Measurements from ENCODE around the gene THAP7.
"Not testable (repeated sequence)": the region's sequence is repeated elsewhere in the genome, so short reads cannot be mapped to it uniquely, and the experiment has no call there.

Gene THAP7

GRCh38 chr22:21012446-21013407, 10.8 kb upstream of the THAP7 start:
- no peak for DNase-seq (ENCODE audit: low spot score)

GRCh38 chr22:21010426-21011113, 8.7 kb upstream of the THAP7 start:
- DNase-seq (ENCODE audit: low spot score): no peak

GRCh38 chr22:21009638-21010425, 7.9 kb upstream of the THAP7 start:
- DNase-seq (ENCODE audit: low spot score): peak; percentile 63

GRCh38 chr22:21009208-21009607, 7.3 kb upstream of the THAP7 start:
- not testable (repeated sequence) for DNase-seq (ENCODE audit: low spot score)

- no peak for DNase-seq (ENCODE audit: low spot score)
These were observed 1.9 kb upstream of the THAP7 start for GRCh38 chr22:21003782-21004181.

GRCh38 chr22:21000987-21001600, 824 bp downstream of the THAP7 start:
- no peak for DNase-seq (ENCODE audit: low spot score)

- no peak for DNase-seq (ENCODE audit: low spot score)
These were observed 1.5 kb downstream of the THAP7 start for GRCh38 chr22:21000207-21000986.

- DNase-seq (ENCODE audit: low spot score): no peak
These were observed 2.3 kb downstream of the THAP7 start for GRCh38 chr22:20999350-21000206.

- DNase-seq (ENCODE audit: low spot score): no peak
These were observed 3.2 kb downstream of the THAP7 start for GRCh38 chr22:20998411-20999336.

- no peak for DNase-seq (ENCODE audit: low spot score)
These were observed 4.2 kb downstream of the THAP7 start for GRCh38 chr22:20997536-20998257.

- DNase-seq (ENCODE audit: low spot score): no peak
These were observed 5.1 kb downstream of the THAP7 start for GRCh38 chr22:20996598-20997535.

- DNase-seq (ENCODE audit: low spot score): no peak
These were observed 5.9 kb downstream of the THAP7 start for GRCh38 chr22:20996031-20996410.

- DNase-seq (ENCODE audit: low spot score): no peak
These were observed 6.4 kb downstream of the THAP7 start for GRCh38 chr22:20995329-20996030.

- DNase-seq (ENCODE audit: low spot score): no peak
These were observed 7.0 kb downstream of the THAP7 start for GRCh38 chr22:20994902-20995241.

GRCh38 chr22:20994128-20994901, 7.6 kb downstream of the THAP7 start:
- DNase-seq (ENCODE audit: low spot score): no peak
